H9 (cell line): ENCODE measurements around the gene TNNT1. TPM values are rescaled to one million over a fixed set of nuclear protein-coding genes. Genes with fewer than 3 reads are reported as not detected.

ENCODE experiments used
- DNase-seq: peaks from one replicate; pipeline ENCODE4 v3.0.0-alpha.2; 2017
- H2AFZ ChIP-seq: one replicate; pipeline ENCODE4 v1.6.1; 2013; ENCODE audit warnings: mild to moderate bottlenecking, low read length, control low read depth, moderate library complexity
- H2AK5ac ChIP-seq: 2 replicates; pipeline ENCODE4 v1.6.1; 2013; ENCODE audit warnings: low read length, control low read depth, mixed read lengths; ENCODE audit not compliant: insufficient read length
- H2BK120ac ChIP-seq: one replicate; pipeline ENCODE4 v1.6.1; 2013; ENCODE audit warnings: low read depth, mild to moderate bottlenecking, low read length, control low read depth, inconsistent platforms; ENCODE audit not compliant: poor library complexity, severe bottlenecking
- H2BK12ac ChIP-seq: 2 replicates; pipeline ENCODE4 v1.6.1; 2013; ENCODE audit warnings: low read length, control low read depth, mixed read lengths, low read depth; ENCODE audit not compliant: insufficient read length
- H2BK15ac ChIP-seq: 2 replicates; pipeline ENCODE4 v1.6.1; 2013; ENCODE audit warnings: low read depth, low read length, control low read depth
- H2BK20ac ChIP-seq: one replicate; pipeline ENCODE4 v1.6.1; 2013; ENCODE audit warnings: low read depth, mild to moderate bottlenecking, low read length, control low read depth, inconsistent platforms; ENCODE audit not compliant: poor library complexity, severe bottlenecking
- H2BK5ac ChIP-seq: 2 replicates; pipeline ENCODE4 v1.6.1; 2013; ENCODE audit warnings: low read length, control low read depth, mixed read lengths; ENCODE audit not compliant: insufficient read length
- H3K14ac ChIP-seq: 2 replicates; pipeline ENCODE4 v1.6.1; 2013; ENCODE audit warnings: low read length, control low read depth; ENCODE audit not compliant: insufficient read depth
- H3K18ac ChIP-seq: 2 replicates; pipeline ENCODE4 v1.6.1; 2013; ENCODE audit warnings: low read depth, mild to moderate bottlenecking, mixed read lengths, low read length, control low read depth; ENCODE audit not compliant: insufficient read length
- H3K23ac ChIP-seq: 2 replicates; pipeline ENCODE4 v1.6.1; 2013; ENCODE audit warnings: low read length, control low read depth, mixed read lengths, low read depth; ENCODE audit not compliant: insufficient read length
- H3K23me2 ChIP-seq: 2 replicates; pipeline ENCODE4 v1.6.1; 2013; ENCODE audit warnings: low read depth, mild to moderate bottlenecking, mixed read lengths, low read length, control low read depth; ENCODE audit not compliant: insufficient read length, poor library complexity, severe bottlenecking
- H3K27ac ChIP-seq: 2 replicates; pipeline ENCODE4 v1.5.1; 2013; ENCODE audit warnings: low read length, control low read depth, mixed read lengths, low read depth; ENCODE audit not compliant: insufficient read length
- H3K27me3 ChIP-seq: 2 replicates; pipeline ENCODE4 v1.6.1; 2013; ENCODE audit warnings: low read length, control low read depth, inconsistent platforms; ENCODE audit not compliant: insufficient read depth
- H3K4ac ChIP-seq: 2 replicates; pipeline ENCODE4 v1.6.1; 2013; ENCODE audit warnings: low read depth, mild to moderate bottlenecking, control low read depth, inconsistent platforms, low read length, moderate library complexity
- H3K4me1 ChIP-seq: 2 replicates; pipeline ENCODE4 v1.6.1; 2013; ENCODE audit warnings: low read length, control low read depth, inconsistent platforms; ENCODE audit not compliant: insufficient read depth
- H3K4me2 ChIP-seq: 2 replicates; pipeline ENCODE4 v1.6.1; 2013; ENCODE audit warnings: low read length, control low read depth, mixed read lengths; ENCODE audit not compliant: insufficient read length, insufficient read depth
- H3K56ac ChIP-seq: 2 replicates; pipeline ENCODE4 v1.6.1; 2013; ENCODE audit warnings: low read depth, mild to moderate bottlenecking, mixed read lengths, low read length, control low read depth; ENCODE audit not compliant: insufficient read length
- H3K79me1 ChIP-seq: 2 replicates; pipeline ENCODE4 v1.6.1; 2013; ENCODE audit warnings: low read depth, mild to moderate bottlenecking, moderate library complexity, low read length, control low read depth, inconsistent platforms; ENCODE audit not compliant: insufficient read depth, poor library complexity, severe bottlenecking
- H3K79me2 ChIP-seq: 2 replicates; pipeline ENCODE4 v1.6.1; 2013; ENCODE audit warnings: low read length, control low read depth, inconsistent platforms; ENCODE audit not compliant: insufficient read depth
- H3K9ac ChIP-seq: 2 replicates; pipeline ENCODE4 v1.6.1; 2013; ENCODE audit warnings: low read length, control low read depth, mixed read lengths; ENCODE audit not compliant: insufficient read length; ENCODE audit errors: extremely low read depth
- H3K9me3 ChIP-seq: one replicate; pipeline ENCODE4 v1.6.1; 2013; ENCODE audit warnings: low read depth, low read length, inconsistent platforms; ENCODE audit not compliant: control insufficient read depth
- H3T11ph ChIP-seq: one replicate; pipeline ENCODE4 v1.6.1; 2013; ENCODE audit warnings: mild to moderate bottlenecking, low read length, control low read depth, inconsistent platforms
- H4K20me1 ChIP-seq: one replicate; pipeline ENCODE4 v1.6.1; 2013; ENCODE audit not compliant: control insufficient read depth, insufficient read length, insufficient read depth
- H4K5ac ChIP-seq: 2 replicates; pipeline ENCODE4 v1.6.1; 2013; ENCODE audit warnings: low read depth, mild to moderate bottlenecking, mixed read lengths, low read length, control low read depth; ENCODE audit not compliant: insufficient read length
- H4K8ac ChIP-seq: replicated peaks from 2 replicates; pipeline ENCODE4 v1.6.1; 2013; ENCODE audit warnings: low read length, control low read depth, mixed read lengths, low read depth; ENCODE audit not compliant: insufficient read length
- H4K91ac ChIP-seq: 2 replicates; pipeline ENCODE4 v1.6.1; 2013; ENCODE audit warnings: low read depth, mild to moderate bottlenecking, moderate library complexity, mixed read lengths, low read length, control low read depth; ENCODE audit not compliant: insufficient read length
- H3K27ac Mint-ChIP-seq, 3 experiments: 2 replicates in 2 of 3; 3 replicates in 1 of 3; pipeline ENCODE4 v1.8.0; 2020 to 2021; ENCODE audit warnings: mixed read lengths in 3 of 3, mild to moderate bottlenecking in 1 of 3, moderate library complexity in 1 of 3
- H3K27me3 Mint-ChIP-seq: 2 replicates; pipeline ENCODE4 v1.8.0; 2021; ENCODE audit warnings: low read depth, mild to moderate bottlenecking, moderate library complexity, mixed read lengths
- H3K36me3 Mint-ChIP-seq, 3 experiments: 2 replicates in 2 of 3; 3 replicates in 1 of 3; pipeline ENCODE4 v1.8.0; 2020 to 2021; ENCODE audit warnings: low read depth in 3 of 3, mixed read lengths in 3 of 3; ENCODE audit not compliant: insufficient read depth in 1 of 3
- H3K4me1 Mint-ChIP-seq, 2 experiments: 2 replicates each; pipeline ENCODE4 v1.8.0; 2020; ENCODE audit warnings: mixed read lengths in 2 of 2
- H3K4me3 Mint-ChIP-seq, 2 experiments: 2 replicates in 1 of 2; 3 replicates in 1 of 2; pipeline ENCODE4 v1.8.0; 2020 to 2021; ENCODE audit warnings: mild to moderate bottlenecking in 2 of 2, mixed read lengths in 2 of 2, moderate library complexity in 1 of 2
- H3K9me3 Mint-ChIP-seq, 2 experiments: 2 replicates in 1 of 2; 3 replicates in 1 of 2; pipeline ENCODE4 v1.8.0; 2020; ENCODE audit warnings: mild to moderate bottlenecking in 2 of 2, mixed read lengths in 2 of 2, moderate library complexity in 1 of 2
- CTCF ChIP-seq: fragments of 200-600 bp; sonication (generic); conservative IDR thresholded peaks from 3 replicates; pipeline ENCODE4 v1.8.0; 2021; ENCODE audit warnings: antibody characterized with exemption, mild to moderate bottlenecking
- WGBS: extraction: QIAGEN DNeasy Blood & Tissue Kit; methylation state at CpG from one replicate; pipeline ENCODE4 v1.1.7; 2013; ENCODE audit warnings: missing lambda C conversion rate, low lambda C conversion rate, mixed read lengths; ENCODE audit not compliant: insufficient read length; ENCODE audit errors: extremely low coverage; 5-methylcytosine and 5-hydroxymethylcytosine counted together
- total RNA-seq: library from RNA; stranded (reverse); gene quantifications from 2 replicates; pipeline ENCODE4 v1.2.1, GENCODE V29; 2021

Gene TNNT1
- total RNA-seq, 1 experiment from 2014 or later = 127 TPM

GRCh38 chr19:55097864-55098715, 50.9 kb downstream of the TNNT1 start:
- H2BK120ac ChIP-seq = no peak overlapping the region
- no peak overlapping the region for H3K4me2 ChIP-seq
- no CpG with 5 or more reads among the region's 23 CpGs for WGBS
- peaks cover 3% of the 10 kb centered on the region for H3K79me1 ChIP-seq
- H3K23ac ChIP-seq = no peak overlapping the region
- peaks cover 9 to 27% (median 13%) of the 10 kb centered on the region in 3 experiments for H3K36me3 Mint-ChIP-seq
- TF ChIP-seq CTCF = no peak
- no peak overlapping the region for H2BK20ac ChIP-seq
- no peak overlapping the region for H3K56ac ChIP-seq
- no peak overlapping the region for H3T11ph ChIP-seq
- H3K9me3 ChIP-seq = no peaks in the 10 kb centered on the region
- peak overlapping the region in 1 of 3 experiments; percentile 28; a peak in 1 of 7 replicates for H3K27ac Mint-ChIP-seq
- H3K14ac ChIP-seq = no peak overlapping the region; the same call in 1 of the 2 replicates
- no peak overlapping the region for H3K18ac ChIP-seq
- H4K20me1 ChIP-seq = no peaks in the 10 kb centered on the region
- no peaks in the 10 kb centered on the region for H3K23me2 ChIP-seq
- no peak overlapping the region for H2BK5ac ChIP-seq
- H2AFZ ChIP-seq = no peak overlapping the region
- H3K9me3 Mint-ChIP-seq = peaks cover under 1% of the 10 kb centered on the region in 2 experiments; a peak in 2 of 5 replicates
- no peak for DNase-seq
- no peak overlapping the region for H3K27ac ChIP-seq
- peaks cover 3 to 20% of the 10 kb centered on the region in 2 experiments for H3K4me1 Mint-ChIP-seq
- H4K91ac ChIP-seq = no peak overlapping the region
- peak overlapping the region in 1 of 2 experiments; percentile 25; a peak in 2 of 5 replicates for H3K4me3 Mint-ChIP-seq
- H3K4me1 ChIP-seq = no peaks in the 10 kb centered on the region
- H3K79me2 ChIP-seq = no peaks in the 10 kb centered on the region
- no peak overlapping the region for H2BK12ac ChIP-seq
- no peak overlapping the region for H2AK5ac ChIP-seq
- H3K4ac ChIP-seq = no peak overlapping the region
- no peak overlapping the region for H4K5ac ChIP-seq
- no peak overlapping the region for H3K9ac ChIP-seq
- no peak overlapping the region for H4K8ac ChIP-seq
- H3K27me3 Mint-ChIP-seq = no peaks in the 10 kb centered on the region; the same call in 1 of the 2 replicates
- H2BK15ac ChIP-seq = no peak overlapping the region
- no peaks in the 10 kb centered on the region for H3K27me3 ChIP-seq
